ENCODE measurements around the gene GRAMD1C.

DNA sequence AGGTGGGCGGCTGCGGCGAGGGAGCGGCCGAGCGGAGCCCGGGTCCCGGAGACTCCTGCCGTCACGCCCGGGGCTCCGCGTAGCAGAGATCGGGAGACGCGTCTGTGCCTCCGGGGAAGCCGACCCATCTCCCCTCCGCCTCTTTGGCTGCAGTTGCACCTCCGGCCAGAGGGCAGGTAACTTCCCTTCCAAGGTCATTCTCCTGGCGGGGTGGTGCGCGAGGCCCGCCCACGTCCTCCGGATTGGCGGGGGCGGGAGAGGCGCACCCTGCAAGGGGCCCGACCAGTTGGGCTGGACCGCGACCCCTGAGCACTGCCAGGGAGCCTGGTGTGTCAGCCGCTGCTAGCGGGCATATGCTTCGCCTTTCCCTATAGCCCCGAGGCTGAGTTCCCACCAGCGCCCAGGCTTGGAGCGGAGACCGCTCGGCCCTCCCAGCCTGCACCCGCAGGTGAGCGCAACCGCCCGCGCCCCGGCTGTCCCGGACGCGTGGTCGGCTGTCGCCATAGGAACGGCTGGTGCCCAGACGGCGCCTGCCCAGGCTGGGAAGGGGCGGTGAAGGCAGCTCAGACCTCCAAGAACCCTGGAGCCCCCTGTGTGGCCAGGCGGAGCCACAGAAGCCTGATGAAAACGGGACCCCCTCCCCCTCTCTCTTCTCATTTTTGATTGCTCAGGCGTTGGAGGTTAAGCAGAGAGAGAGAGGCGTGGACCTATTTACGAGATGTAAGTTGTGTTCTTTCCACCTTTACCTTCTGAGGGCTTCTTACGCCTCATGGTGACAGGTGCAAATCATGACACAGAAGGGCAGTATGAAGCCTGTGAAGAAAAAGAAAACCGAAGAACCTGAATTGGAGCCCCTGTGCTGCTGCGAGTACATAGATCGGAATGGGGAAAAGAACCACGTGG is 109.7 kb downstream of the GRAMD1C start:
- TF ChIP-seq, protein P1, sequence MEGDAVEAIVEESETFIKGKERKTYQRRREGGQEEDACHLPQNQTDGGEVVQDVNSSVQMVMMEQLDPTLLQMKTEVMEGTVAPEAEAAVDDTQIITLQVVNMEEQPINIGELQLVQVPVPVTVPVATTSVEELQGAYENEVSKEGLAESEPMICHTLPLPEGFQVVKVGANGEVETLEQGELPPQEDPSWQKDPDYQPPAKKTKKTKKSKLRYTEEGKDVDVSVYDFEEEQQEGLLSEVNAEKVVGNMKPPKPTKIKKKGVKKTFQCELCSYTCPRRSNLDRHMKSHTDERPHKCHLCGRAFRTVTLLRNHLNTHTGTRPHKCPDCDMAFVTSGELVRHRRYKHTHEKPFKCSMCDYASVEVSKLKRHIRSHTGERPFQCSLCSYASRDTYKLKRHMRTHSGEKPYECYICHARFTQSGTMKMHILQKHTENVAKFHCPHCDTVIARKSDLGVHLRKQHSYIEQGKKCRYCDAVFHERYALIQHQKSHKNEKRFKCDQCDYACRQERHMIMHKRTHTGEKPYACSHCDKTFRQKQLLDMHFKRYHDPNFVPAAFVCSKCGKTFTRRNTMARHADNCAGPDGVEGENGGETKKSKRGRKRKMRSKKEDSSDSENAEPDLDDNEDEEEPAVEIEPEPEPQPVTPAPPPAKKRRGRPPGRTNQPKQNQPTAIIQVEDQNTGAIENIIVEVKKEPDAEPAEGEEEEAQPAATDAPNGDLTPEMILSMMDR (IDR thresholded peaks at IDR 0.05; ENCODE audit: low read length), result no peak
- TF ChIP-seq EZH2 (IDR thresholded peaks at IDR 0.05; ENCODE audit: borderline replicate concordance, low read length), result no peak
